B cell (primary cell): ENCODE results near the gene NFE2. TPM values are rescaled to one million over a fixed set of nuclear protein-coding genes. Genes with fewer than 3 reads are reported as not detected.

Experiments
- ATAC-seq: fragments of 200-7000 bp; cut with Tn5 transposase; one replicate; pipeline ENCODE4 v1.10.0; 2021; ENCODE audit warnings: low read depth, mild to moderate bottlenecking, moderate number of reproducible peaks, moderate library complexity
- CTCF ChIA-PET: fragments of 350-600 bp; sonication (Branson Sonifier 250); formaldehyde crosslinking; loops from one replicate; lab custom pipeline; 2021; ENCODE audit warnings: antibody characterized with exemption, inconsistent platforms; lab: Charles Lee
- POLR2A ChIA-PET: fragments of 350-600 bp; sonication (Branson Sonifier 250); formaldehyde crosslinking; loops from one replicate; lab custom pipeline; 2021; ENCODE audit warnings: antibody characterized with exemption; lab: Charles Lee
- DNase-seq: peaks from one replicate; pipeline ENCODE4 v3.0.0; 2013
- H2AFZ ChIP-seq: 2 replicates; pipeline ENCODE4 v1.6.1; 2012; ENCODE audit warnings: mild to moderate bottlenecking, low read depth, low read length; ENCODE audit not compliant: insufficient read depth, poor library complexity, severe bottlenecking
- H3K27ac ChIP-seq, 2 donors: 1 replicate in 1 of 2; 2 replicates in 1 of 2; pipeline ENCODE4 v1.5.1; 2012 to 2013; ENCODE audit warnings: low read length in 2 of 2, mild to moderate bottlenecking in 2 of 2, moderate library complexity in 1 of 2
- H3K27me3 ChIP-seq, 4 experiments: fragments of 200-600 bp in 1 of 4; sonication (generic) in 1 of 4; replicated peaks in 1 of 4; 1 replicate in 2 of 4; 2 replicates in 2 of 4; pipeline versions ENCODE4 v1.6.1 to v1.7.0; 2013 to 2016; ENCODE audit warnings: low read length in 3 of 4, mild to moderate bottlenecking in 2 of 4, mixed read lengths in 1 of 4, moderate library complexity in 1 of 4; ENCODE audit not compliant: insufficient read depth in 4 of 4, control insufficient read depth in 3 of 4; ENCODE audit errors: control extremely low read depth in 1 of 4
- H3K36me3 ChIP-seq, 2 experiments: replicated peaks in 1 of 2; 1 replicate in 1 of 2; 2 replicates in 1 of 2; pipeline versions ENCODE4 v1.6.1 to v1.7.1; 2013; ENCODE audit warnings: low read length in 1 of 2; ENCODE audit not compliant: insufficient read depth in 2 of 2, control insufficient read depth in 1 of 2; ENCODE audit errors: control extremely low read depth in 1 of 2, extremely low read depth in 1 of 2
- H3K4me1 ChIP-seq, 2 donors: fragments of 200-600 bp in 1 of 2; sonication (generic) in 1 of 2; 1 replicate in 1 of 2; 2 replicates in 1 of 2; pipeline versions ENCODE4 v1.5.1 to v1.6.1; 2013 to 2017; ENCODE audit warnings: low read length in 2 of 2; ENCODE audit not compliant: control insufficient read depth in 2 of 2, insufficient read depth in 2 of 2
- H3K4me2 ChIP-seq: replicated peaks from 2 replicates; pipeline ENCODE3; 2012; ENCODE audit warnings: mild to moderate bottlenecking, low read depth, low read length; ENCODE audit not compliant: poor library complexity, severe bottlenecking
- H3K4me3 ChIP-seq, 5 experiments: fragments of 200-600 bp in 1 of 5; sonication (generic) in 1 of 5; 1 replicate in 3 of 5; 2 replicates in 2 of 5; pipeline versions ENCODE4 v1.5.1 to v1.7.0; 2011 to 2016; ENCODE audit warnings: low read length in 4 of 5, mild to moderate bottlenecking in 4 of 5, low read depth in 2 of 5, control low read depth in 1 of 5, moderate library complexity in 1 of 5; ENCODE audit not compliant: insufficient read depth in 1 of 5; ENCODE audit errors: control extremely low read depth in 1 of 5, extremely low read depth in 1 of 5
- H3K79me2 ChIP-seq: fragments of 200-600 bp; sonication (generic); one replicate; pipeline ENCODE4 v1.6.0; 2016; ENCODE audit warnings: low read length; ENCODE audit not compliant: control insufficient read depth, insufficient read depth
- H3K9ac ChIP-seq: fragments of 200-600 bp; sonication (generic); 2 replicates; pipeline ENCODE4 v1.6.1; 2017; ENCODE audit warnings: mild to moderate bottlenecking, low read length, moderate library complexity
- H3K9me3 ChIP-seq, 3 donors: one replicate each; pipeline versions ENCODE4 v1.6.1 to v1.7.1; 2013; ENCODE audit warnings: low read length in 2 of 3; ENCODE audit not compliant: control insufficient read depth in 2 of 3, insufficient read depth in 1 of 3; ENCODE audit errors: control extremely low read depth in 1 of 3
- H4K20me1 ChIP-seq: 2 replicates; pipeline ENCODE4 v1.6.0; 2012; ENCODE audit warnings: mild to moderate bottlenecking, low read length; ENCODE audit not compliant: insufficient read depth, control insufficient read depth, poor library complexity, severe bottlenecking
- H3K27ac Mint-ChIP-seq: one replicate; pipeline ENCODE4 v1.8.0; 2021; ENCODE audit warnings: mixed read lengths
- H3K27me3 Mint-ChIP-seq: one replicate; pipeline ENCODE4 v1.8.0; 2021; ENCODE audit warnings: mixed read lengths
- H3K4me1 Mint-ChIP-seq: one replicate; pipeline ENCODE4 v1.8.0; 2021; ENCODE audit warnings: mixed read lengths
- H3K4me3 Mint-ChIP-seq: one replicate; pipeline ENCODE4 v1.8.0; 2021; ENCODE audit warnings: mixed read lengths
- H3K9me3 Mint-ChIP-seq: one replicate; pipeline ENCODE4 v1.8.0; 2022; ENCODE audit warnings: mixed read lengths; ENCODE audit not compliant: insufficient read depth
- CTCF ChIP-seq: fragments of 200-600 bp; IDR thresholded peaks from one replicate; pipeline ENCODE4 v1.8.0; 2022; ENCODE audit warnings: antibody characterized with exemption, mild to moderate bottlenecking
- EZH2 ChIP-seq: IDR thresholded peaks from 2 replicates; pipeline ENCODE4 v1.6.1; 2012; ENCODE audit warnings: borderline replicate concordance, low read depth, mild to moderate bottlenecking, moderate library complexity, low read length; ENCODE audit not compliant: insufficient read depth, poor library complexity, severe bottlenecking
- WGBS: methylation state at CpG from one replicate; pipeline ENCODE4 v1.1.5; 2013; ENCODE audit warnings: missing lambda C conversion rate; ENCODE audit not compliant: insufficient coverage; 5-methylcytosine and 5-hydroxymethylcytosine counted together
- intact Hi-C: fragments of 100-400 bp; cut with micrococcal nuclease; formaldehyde crosslinking; loops from one replicate; pipeline ENCODE4 v1.10.0; 2022
- polyA plus RNA-seq: library from polyadenylated mRNA; depleted of rRNA; stranded (reverse); fragments of >200 nt; gene quantifications from 2 replicates; pipeline ENCODE4 v1.2.3, GENCODE V29; 2012
- total RNA-seq, 2 donors: library from RNA; stranded (reverse); fragments of 120-200 nt in 1 of 2; gene quantifications; 1 replicate in 1 of 2; 2 replicates in 1 of 2; pipeline versions ENCODE4 v1.2.3 to v1.2.4, GENCODE V29; 2013 to 2022

Gene NFE2
- total and polyA plus RNA-seq, 2 donors (not counting 1 experiment from before 2014, with no cell fraction given): 0.60 TPM; not detected in 1

- no peaks in the 10 kb centered on the region for H3K9me3 ChIP-seq
- H3K4me1 Mint-ChIP-seq: peaks cover 15% of the 10 kb centered on the region
- no peaks in the 10 kb centered on the region for H3K27me3 Mint-ChIP-seq
- CTCF ChIA-PET: interaction anchor here (0.6 to 1.4 kb wide), 2 partner anchors 21 to 48 kb away, joined by 4 read pairs; no protein-coding TSS in a partner anchor
- H3K4me3 Mint-ChIP-seq: no peak overlapping the region
- TF ChIP-seq CTCF: no peak
- TF ChIP-seq EZH2: no peak
- H3K79me2 ChIP-seq: peaks cover 94% of the 10 kb centered on the region
- peaks cover 11 to 20% of the 10 kb centered on the region in 2 experiments for H3K36me3 ChIP-seq
- peaks cover 0 to 5% of the 10 kb centered on the region in 2 donors for H3K4me1 ChIP-seq
- no peak overlapping the region for H3K27ac ChIP-seq
- no peak overlapping the region for H3K4me2 ChIP-seq
- POLR2A ChIA-PET: no interaction called here
- DNase-seq: no peak
- no peak overlapping the region for H2AFZ ChIP-seq
- no CpG with 5 or more reads among the region's 1 CpG for WGBS
- no peak for ATAC-seq
- no peak overlapping the region for H3K9ac ChIP-seq
- H3K9me3 Mint-ChIP-seq: no peaks in the 10 kb centered on the region
- H3K27ac Mint-ChIP-seq: no peak overlapping the region
- no peaks in the 10 kb centered on the region for H3K27me3 ChIP-seq
- intact Hi-C loops: no loop called here
- H3K4me3 ChIP-seq: no peak overlapping the region
- H4K20me1 ChIP-seq: no peaks in the 10 kb centered on the region
Observed at GRCh38 chr12:54272214-54272613, 28.6 kb downstream of the NFE2 start.

GRCh38 chr12:54270345-54270744 lies 30.5 kb downstream of the NFE2 start:
- H3K27ac Mint-ChIP-seq: no peak overlapping the region
- WGBS: no CpG with 5 or more reads among the region's 2 CpGs
- POLR2A ChIA-PET: no interaction called here

More at GRCh38 chr12:54270345-54270744, 30.5 kb downstream of the NFE2 start:
- no peaks in the 10 kb centered on the region for H3K27me3 ChIP-seq
- DNase-seq: no peak
- no peak overlapping the region for H2AFZ ChIP-seq
- no peak overlapping the region for H3K27ac ChIP-seq
- CTCF ChIA-PET: no interaction called here
- H3K9me3 Mint-ChIP-seq: no peaks in the 10 kb centered on the region
- no peaks in the 10 kb centered on the region for H3K4me1 ChIP-seq
- H3K79me2 ChIP-seq: peaks cover 94% of the 10 kb centered on the region
- no peak overlapping the region for H3K4me3 ChIP-seq
- peaks cover 3% of the 10 kb centered on the region for H3K4me1 Mint-ChIP-seq
- H3K9ac ChIP-seq: no peak overlapping the region
- no peaks in the 10 kb centered on the region for H4K20me1 ChIP-seq
- ATAC-seq: no peak
- intact Hi-C loops: no loop called here
- no peak overlapping the region for H3K4me3 Mint-ChIP-seq
- H3K36me3 ChIP-seq: peaks cover 11 to 20% of the 10 kb centered on the region in 2 experiments
- H3K27me3 Mint-ChIP-seq: no peaks in the 10 kb centered on the region
- TF ChIP-seq EZH2 (no peak), CTCF (no peak)
- H3K9me3 ChIP-seq: no peaks in the 10 kb centered on the region
- H3K4me2 ChIP-seq: no peak overlapping the region
